GM21529 (cell line): ENCODE measurements around the gene COX4I1.

Experiments used
- ATAC-seq: cut with Tn5 transposase; IDR thresholded peaks from one replicate; pipeline ENCODE4 v1.9.1; 2021; ENCODE audit not compliant: unreplicated experiment

COX4I1 gene

DNA sequence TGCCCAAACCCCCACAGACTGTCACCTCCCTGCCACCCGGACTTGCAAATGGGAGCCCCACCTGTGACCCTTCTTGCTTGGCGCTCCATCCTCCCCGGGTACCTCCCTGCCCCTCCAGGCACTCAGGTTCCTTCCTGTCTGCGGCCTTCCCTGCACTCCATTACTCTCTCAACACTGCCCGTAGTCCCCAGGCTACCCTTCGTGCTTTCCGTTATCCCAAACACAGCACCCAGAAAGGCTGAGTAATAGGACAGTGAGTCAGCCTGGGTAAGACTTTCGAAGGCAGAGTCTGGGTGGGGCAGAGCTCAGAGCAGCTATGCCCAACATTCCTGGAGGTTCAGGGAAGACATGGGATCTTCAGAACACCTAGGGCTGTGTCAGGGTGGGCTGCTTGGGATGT lies 32.0 kb upstream of the COX4I1 start:
- no peak for ATAC-seq

DNA sequence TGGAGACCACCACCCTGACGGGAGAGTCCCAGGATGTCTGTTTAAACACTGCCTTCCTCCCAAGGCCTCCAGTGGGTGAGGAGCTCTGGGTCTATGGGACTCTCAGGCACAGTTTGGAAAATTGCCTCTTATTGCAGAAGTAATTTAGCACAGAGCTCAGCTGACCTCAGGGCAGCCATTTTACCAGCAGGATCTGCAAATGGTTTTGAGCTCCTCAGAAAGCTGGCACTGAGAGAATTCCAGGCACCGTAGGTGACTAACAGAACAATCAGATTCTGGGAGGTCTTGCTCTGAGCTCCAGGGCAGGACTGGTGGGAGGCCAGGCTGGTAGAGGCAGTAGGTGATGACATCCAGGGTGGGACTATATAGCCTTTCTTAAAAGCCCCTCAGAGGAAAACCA lies 31.3 kb upstream of the COX4I1 start:
- ATAC-seq, result no peak

GRCh38 chr16:85770741-85771140 lies 28.8 kb upstream of the COX4I1 start:
- ATAC-seq, result no peak

GRCh38 chr16:85773044-85773443 lies 26.5 kb upstream of the COX4I1 start:
- ATAC-seq, result no peak

DNA sequence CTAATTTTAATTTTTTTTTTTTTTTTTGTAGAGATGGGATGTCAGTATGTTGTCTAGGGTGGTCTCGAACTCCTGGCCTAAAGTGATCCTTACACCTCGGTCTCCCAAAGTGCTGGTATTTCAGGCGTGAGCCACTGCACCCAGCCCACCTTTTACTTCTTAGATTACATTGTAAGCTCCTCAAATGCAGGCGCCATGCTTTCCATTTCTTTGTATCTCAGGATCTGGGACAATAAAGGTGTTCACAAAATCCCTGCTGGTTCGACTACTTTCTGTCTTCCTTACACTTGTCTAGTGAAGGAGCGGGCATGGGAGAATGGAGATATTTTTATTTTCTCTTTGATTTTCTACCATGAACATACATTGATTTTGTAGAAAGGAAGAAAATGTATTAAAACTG lies 25.4 kb upstream of the COX4I1 start:
- no peak for ATAC-seq

DNA sequence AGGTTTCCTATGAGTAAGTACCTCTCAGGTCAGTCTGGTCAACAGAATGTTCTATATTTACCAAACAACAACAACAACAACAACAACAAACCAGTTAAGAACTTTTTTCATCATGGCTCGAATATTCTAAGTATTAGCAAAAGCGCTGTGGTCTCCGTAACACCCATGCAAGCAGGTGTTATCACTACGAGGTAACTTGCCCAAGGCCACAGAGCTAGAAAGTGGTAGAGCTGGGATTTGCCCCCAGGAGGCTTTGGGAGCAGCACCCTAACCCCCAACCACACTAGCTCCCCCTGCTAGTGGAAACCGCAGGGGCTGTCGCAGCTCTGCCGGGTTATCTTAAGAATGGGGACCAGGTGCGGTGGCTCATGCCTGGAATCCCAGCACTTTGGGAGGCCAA lies 24.7 kb upstream of the COX4I1 start:
- no peak for ATAC-seq

DNA sequence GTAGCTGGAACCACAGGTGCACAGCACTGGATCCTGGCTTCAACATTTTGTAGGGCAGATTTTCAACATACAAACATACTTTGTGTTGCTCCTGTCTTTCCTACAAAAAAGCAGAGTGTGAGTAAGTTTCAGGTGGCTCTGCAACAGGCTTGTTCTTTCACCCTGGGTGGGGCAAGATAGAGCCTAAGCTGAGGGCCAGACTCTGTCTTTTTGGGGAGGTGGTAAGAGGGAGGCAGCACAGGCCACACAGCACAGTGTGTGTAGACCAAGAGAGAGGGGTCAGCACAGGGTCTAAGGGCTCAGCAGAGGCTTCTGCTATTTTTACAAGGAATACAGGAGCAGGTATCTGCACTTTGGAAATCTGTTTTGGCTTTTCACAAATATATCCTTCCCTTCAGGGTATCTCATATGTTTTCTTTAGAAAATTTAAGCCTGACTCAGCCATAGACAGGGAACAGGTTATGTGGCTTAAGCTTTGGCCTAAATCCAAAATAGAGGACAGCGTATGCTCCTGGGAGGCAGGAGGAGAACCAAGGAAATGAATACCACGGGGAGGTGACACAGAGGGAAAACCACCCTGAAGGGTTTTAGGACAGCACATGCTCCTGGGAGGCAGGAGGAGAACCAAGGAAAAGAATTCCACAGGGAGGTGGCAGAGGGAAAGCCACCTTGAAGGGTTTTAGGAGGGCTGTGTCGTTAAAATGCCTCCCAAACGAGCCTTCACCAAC lies 21.7 kb upstream of the COX4I1 start:
- ATAC-seq, result no peak

DNA sequence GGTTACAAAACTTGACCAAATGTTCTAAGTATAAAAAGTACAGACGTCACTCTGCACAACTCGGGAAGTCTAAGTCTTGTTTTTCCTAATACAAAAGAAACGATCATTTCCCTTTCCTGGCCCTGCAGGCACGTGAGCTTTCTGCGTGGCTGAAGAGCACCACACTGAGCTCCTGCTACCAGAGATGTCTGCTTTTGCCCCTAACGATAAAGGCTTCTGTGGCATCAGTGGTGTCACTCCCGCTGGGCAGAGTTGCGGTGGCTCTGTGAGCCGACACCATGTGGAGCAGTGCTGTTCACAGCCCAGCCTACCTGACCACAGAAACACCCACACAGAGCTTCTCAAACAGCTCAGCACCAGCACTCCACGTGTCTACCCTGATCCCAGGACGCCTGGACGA lies 20.6 kb upstream of the COX4I1 start:
- no peak for ATAC-seq

DNA sequence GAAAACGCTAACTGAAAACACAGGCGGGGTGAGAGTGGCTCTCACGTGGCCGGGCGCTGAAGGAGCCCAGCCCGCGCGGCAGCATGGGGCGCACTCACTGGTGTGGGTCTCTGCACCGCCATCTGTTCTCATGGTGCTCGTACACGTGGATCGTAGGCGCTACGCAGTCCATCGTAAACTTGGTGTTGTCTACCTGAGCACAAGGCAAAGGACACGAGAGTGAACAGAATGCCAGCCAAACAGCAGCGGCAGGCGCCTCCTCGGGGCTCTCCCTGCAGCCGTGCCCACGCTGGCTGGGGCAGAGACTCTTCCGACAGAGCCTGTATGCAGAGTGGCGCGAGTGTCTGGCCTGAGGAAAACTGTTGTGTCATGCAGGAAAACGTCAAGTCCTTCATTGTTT lies 19.2 kb upstream of the COX4I1 start:
- no peak for ATAC-seq

- ATAC-seq, result no peak
These were observed 18.3 kb upstream of the COX4I1 start for GRCh38 chr16:85781156-85781555.

DNA sequence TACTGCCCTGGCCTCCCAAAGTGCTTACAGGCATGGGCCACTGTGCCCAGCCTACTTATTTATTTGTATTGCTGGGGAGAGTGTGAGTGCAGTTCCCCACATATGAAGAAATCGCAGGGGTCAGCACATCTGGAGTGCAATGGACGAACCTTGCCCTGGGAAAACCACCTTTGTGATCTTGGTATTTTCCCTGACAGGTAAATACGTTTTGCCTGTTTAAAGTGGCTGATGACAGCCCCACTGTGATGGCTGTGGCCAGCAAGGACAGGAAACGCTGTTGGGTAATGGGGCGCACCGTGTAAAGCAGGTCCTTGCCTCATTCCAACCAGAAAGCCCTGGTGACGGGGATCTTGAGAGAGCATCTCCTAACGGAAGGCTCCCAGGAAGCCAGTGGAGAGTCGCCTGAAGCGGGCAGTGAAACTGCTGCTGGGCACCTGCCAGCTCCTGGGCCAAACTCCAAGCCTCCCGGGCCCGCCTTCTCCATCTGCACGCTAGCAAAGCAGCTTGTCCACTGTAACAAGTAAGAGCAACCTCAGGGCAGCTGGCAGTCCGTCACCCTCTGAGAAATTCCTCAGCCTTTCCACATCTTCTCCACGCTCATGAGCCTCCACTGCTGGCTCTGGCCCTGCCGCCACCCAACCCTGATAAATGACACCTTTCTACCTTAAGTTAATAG lies 17.7 kb upstream of the COX4I1 start:
- ATAC-seq, result no peak

- no peak for ATAC-seq
These were observed 17.0 kb upstream of the COX4I1 start for GRCh38 chr16:85782451-85782850.

- no peak for ATAC-seq
These were observed 16.1 kb upstream of the COX4I1 start for GRCh38 chr16:85783441-85783840.

DNA sequence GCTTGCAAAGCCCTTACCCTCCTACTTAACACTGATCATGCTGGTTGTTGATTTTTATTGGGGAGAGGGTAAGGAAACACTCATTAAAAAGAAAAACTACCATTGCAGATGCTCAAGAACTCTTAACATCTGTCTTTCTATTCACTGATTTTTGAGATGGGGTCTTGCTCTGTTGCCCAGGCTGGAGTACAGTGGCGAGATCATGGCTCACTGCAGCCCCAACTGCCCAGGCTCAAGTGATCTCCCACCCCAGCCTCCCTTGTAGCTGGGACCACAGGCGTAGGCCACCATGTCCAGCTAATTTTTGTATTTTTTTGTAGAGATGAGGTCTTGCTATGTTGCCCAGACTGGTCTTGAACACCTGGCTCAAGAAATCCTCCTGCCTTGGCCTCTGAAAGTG lies 14.7 kb upstream of the COX4I1 start:
- ATAC-seq, result no peak

DNA sequence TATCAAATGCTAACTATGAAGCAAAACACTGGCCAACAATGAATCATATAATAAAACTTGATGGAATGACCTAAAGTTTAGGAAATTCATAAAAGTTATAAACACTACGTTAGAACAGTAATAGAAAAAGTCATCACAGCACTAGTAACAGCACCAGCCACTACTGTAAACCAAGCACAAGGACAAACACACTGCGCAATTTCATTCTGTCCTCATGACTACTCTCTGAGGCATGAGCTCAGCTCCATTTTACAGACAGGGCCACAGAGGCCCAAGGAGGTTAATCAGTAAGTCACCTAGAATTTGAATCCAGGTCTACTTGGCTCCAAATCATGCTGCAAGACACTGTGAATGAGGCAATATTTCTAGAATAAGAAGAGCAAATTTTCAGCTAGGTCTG lies 13.6 kb upstream of the COX4I1 start:
- no peak for ATAC-seq

- no peak for ATAC-seq
These were observed 10.7 kb upstream of the COX4I1 start for GRCh38 chr16:85788819-85789218.

- ATAC-seq, result no peak
These were observed 9.7 kb upstream of the COX4I1 start for GRCh38 chr16:85789773-85790172.

DNA sequence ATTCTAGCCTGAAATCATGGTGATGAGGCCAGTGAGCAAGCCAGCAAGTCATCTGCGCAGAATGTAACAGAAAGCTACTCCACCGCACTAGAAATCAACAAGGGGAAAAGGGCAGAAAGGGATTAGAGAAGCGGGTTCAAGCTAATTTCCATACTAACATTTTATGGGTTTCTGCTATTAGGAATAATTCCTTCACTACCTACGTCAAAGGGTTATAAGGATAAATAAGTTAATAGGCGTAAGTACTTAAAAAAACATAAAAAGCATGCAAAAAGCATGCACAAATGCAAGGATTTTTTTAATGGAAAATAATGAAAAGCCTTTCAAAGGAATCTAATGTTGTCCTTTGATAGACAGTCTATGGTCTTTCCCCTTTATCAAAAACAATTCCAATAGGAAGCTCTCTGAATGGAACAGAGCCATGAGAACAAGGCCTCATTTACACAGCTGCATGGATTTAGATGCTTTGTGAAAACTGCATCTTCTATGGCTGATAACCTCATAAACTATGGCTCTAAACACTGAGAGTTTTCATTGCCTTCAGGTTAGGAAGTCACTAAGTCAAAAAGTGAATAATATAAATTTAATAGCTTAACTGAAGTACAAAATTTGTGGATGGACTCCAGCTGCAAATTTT lies 5.7 kb upstream of the COX4I1 start:
- ATAC-seq, result no peak

GRCh38 chr16:85794696-85795095 lies 4.8 kb upstream of the COX4I1 start:
- no peak for ATAC-seq

- no peak for ATAC-seq
These were observed 3.3 kb upstream of the COX4I1 start for GRCh38 chr16:85796152-85796551.

DNA sequence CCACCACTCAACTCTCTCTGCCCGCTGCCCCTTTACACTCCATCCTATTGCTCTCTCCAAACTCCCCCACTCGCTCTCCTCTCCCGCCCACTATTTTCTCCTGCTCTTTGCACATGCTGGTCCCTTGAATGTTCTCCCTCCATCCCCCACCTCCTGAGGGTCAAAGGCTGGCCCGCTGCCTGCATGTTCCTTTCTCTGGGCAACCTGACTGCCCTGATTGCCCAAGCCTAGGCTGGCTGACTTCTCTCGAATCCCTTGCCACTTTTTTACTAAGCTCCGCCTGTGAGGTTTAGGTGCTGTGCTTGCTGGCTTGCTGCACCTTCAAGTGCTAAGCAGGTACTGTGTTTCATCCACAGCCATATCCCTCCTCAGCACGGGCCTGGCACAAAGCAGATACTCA lies 2.9 kb upstream of the COX4I1 start:
- no peak for ATAC-seq

DNA sequence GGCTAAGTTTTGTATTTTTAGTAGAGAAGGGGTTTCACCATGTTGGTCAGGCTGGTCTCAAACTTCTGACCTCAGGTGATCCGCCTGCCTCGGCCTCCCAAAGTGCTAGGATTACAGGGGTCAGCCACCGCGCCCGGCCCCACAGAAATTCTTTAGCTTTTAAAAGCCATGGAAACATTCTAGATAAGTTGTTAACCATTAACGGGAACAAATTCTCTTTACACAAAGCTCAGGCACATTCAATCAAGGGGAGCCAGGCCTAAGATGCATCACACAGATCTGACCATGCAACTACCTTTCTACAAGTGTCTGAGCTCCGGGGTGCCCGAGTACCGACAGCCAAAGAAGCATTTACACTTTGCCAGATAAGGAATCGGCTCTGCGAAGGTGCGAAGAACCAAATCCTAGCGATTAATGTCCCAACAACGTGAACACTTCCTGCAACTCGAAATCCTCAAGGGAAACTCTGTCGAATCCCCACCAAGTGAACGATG lies 1.2 kb upstream of the COX4I1 start:
- no peak for ATAC-seq
